GM19043 (cell line): ENCODE results near the gene MUC6.

Experiments used
- ATAC-seq: cut with Tn5 transposase; IDR thresholded peaks from one replicate; pipeline ENCODE4 v1.9.1; 2021; ENCODE audit warnings: low read depth; ENCODE audit not compliant: unreplicated experiment

Gene MUC6

DNA sequence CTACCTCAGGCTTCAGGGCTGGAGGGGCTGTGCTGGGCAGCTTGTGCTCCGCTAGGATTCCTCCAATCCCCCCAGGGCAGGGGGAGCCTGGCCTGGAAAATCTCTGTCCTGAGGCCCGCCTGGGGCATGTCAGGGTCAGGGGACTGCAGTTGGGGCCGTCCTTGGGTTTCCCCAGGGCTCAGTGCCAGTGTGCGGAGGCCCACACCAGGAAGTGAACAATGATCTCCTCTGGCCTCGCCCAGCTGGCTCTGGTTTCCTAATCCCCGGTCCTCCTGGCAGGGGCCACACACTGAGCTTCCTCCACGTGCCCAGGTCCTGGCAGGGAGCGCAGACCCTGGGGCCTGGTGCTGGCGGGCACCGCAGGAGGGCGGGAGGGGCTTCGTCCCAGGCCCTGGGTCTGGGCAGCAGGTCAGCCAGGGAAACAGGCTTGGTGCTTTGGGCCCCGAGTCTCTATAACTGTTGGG, 36.8 kb upstream of the MUC6 start:
- no peak for ATAC-seq

DNA sequence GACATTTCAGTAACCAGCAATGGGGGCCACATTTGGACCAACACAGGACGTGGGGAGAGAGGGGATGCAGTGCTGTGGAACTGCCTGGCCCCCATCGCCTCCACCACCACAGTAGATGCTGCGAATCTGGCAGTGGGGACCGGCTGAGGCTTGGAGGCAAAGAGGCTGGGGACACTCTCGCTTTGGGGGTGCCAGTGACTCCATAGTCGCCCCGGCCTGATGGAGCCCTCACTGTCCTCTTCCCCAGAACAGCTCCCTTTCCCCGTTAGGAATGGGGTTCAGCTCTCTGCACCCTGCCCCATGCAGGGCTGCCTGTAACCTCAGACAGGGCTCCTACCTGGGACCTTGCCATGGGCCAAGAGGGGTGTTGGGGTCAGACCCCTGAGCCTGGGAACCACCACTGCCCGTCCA, 36.3 kb upstream of the MUC6 start:
- no peak for ATAC-seq

DNA sequence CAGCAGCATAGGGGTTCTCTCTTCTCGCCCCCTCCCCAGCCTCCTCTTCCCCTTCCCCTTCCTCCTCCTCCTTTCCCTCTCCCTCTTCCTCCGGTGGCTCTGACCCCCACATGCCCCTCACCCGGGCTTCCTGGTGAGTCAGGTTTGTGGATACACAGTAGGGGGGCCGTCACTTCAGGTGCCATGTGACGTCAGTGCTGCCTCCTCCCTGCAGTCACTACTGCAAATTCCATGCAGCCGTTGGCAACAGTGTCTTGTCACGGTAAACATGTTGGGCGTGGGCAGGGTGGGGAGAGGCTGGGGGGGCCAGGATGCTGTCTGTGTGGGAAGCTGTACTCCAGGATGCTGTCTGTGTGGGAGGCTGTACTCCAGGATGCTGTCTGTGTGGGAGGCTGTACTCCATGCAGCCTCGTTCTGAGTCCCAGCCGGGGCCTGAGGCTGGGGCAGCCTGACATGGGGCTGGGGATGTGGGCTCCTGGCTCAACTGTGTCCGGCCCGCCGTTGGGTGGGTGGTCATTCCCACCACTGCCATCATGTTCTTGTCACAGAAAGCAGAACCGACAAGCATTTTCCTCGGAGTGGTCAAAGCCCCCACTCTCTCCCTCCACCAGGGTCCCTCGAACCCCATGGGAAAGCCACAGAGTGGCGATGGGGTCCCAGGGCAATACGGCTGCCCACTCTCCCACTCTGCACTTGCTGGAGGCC, 35.8 kb upstream of the MUC6 start:
- ATAC-seq: no peak

DNA sequence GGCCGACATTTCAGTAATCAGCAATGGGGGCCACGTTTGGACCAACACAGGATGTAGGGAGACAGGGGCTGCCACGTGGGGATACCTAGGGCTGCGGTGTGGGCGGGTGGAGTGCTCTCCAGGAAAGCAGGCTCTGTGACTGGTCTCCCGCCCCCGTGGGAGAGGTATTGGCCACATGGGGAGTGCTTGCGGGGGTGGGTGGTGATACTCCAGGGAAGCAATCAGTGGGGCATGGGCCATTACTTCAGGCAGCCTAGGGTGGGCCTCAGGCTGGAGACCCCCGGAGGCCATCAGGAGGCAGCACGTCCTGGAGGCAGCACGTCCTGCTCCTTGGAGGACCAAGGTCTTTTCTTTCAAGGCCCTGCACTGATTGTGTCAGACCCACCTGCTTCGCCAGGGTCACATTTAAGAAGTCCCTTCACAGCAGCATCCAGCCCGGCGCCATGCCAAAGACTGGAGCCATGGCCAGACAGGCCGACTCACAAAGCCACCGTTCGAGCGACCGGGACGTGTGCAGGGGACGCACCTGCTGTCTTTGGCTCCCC, 35.1 kb upstream of the MUC6 start:
- ATAC-seq: no peak

DNA sequence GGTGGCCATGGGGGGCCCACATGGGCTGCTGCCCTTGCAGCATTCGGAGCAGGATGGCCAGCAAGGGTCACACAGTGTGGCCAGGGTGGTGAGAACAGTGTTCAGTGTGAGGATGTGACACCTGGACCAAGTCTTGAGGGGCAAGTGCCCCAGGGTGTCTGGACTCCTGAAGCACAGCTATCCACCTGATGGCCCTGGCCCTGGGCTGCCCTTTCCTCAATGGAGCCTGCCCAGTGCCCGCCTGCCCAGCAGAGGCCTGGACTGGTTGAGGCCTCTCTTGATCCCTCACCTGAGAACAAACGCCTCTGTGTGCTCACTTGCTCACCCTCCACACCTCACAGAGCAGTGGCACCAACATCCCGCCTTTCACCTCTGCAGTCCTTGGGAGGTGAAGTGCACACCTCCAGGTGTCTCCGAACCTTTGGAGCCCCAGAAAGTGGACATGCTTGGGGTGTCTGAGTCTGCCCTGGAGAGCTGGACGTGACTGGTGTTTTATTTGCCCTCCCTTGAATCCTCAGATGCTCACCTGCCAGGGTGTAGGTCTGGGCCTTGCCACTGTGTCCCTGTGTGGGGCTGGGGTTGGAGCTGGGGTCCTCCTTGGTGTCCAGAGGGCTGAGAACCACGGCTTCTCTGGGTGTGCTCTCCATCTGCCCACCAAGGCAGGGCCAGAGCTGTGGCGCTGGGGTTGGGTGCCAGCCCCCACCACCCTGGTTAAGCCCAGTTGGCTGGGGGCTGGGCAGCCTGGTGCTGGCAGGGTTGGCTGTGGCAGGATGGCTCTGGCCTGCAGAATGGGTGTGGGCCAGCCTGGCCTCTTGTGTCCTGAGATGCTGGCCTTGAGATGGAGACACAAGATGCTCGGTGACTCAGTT, 34.3 kb upstream of the MUC6 start:
- no peak for ATAC-seq

DNA sequence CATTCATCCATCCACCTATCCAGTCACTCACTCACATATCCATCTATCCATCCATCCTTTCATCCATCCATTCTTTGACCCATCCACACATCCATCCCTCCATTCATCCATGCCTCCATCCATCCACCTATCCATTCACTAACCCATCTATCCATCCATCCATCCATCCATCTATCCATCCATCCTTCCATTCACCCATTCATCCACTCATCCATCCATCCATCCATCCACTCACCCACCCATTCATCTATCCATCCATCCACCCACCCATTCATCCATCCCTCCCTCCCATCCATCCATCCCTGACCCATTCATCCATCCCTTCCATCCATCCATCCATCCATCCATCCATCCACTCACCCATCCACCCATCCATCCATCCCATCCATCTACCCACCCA, 33.2 kb upstream of the MUC6 start:
- ATAC-seq: no peak

DNA sequence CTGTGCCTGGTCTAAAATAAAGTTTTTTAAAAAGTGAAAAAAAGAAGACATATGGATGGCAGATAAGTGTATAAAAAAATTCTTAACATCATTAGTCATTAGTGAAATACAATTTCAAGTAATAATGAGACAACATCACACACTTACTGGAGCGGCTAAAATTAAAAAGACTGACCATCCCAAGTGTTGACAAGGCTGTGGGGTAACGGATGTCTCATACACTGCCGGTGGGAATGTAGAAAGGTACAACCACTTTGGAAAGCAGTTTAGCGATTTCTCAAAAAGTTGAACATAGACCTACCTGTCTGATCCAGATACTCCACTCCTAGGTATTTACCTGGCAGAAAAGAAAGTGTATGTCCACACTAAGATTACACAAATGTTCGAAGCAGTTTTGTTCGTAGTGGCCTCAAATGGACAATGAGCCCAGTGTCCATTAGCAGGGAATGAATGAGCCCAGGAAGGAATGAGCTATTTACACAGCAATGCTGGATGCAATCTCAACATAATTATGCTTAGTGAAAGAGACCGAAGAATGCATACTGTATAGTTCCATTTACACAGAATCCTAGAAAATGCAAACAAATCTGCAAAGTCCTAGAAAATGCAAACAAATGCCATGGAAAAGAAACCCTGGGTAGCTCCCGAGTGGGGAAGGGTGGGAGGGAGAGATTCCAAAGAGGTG, 31.4 kb upstream of the MUC6 start:
- ATAC-seq: no peak

DNA sequence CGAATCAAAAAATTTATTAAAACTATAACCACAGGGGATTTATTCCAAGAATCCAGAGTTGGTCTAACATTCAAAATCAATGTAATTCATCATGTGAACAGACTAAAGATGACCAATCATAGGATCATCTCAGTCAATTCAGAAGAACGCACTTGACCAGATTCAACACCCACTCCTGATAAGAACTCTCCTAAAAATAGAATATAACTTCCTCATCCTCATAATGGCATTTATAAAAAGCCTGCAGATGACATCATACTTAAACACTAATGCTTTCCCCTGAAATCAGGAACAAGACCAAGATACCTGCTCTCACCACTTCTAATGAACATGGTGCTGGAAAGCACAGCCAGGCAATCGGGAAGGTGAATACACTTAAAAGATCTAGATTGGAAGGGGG, 27.6 kb upstream of the MUC6 start:
- no peak for ATAC-seq

DNA sequence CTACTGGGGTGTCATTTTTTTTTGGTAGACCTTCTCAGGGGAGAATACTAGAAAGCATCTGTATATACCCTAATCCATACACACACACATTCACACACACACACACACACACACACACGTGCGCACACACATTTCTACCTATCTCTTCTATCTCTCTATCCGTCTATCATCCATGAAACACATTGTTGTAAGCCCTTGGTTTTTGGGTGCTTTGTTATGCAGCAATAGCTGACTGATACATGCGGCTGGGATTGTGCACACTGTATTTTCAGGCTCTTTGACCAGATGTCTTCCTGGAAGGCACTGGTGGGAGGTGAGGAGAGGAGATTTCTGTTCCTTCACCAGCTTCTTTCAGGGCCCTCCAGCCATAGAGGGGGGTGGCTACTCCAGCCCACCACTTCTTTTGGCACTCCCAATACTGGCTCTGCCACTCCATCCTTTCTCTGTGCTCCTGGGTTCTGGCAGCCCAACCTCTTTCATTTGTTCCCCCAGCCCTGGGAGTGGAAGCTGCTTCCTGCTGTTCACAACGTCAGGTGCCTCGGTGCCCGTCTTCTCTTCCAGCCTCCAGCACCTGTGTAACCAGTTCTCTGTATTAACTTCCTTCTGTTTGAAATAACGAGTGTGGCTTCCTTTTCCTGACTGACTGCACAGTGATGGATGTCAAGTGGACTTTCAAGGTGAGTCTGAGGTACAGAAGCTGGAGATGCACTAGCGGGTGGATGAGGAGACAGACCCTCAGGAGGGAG, 25.7 kb upstream of the MUC6 start:
- no peak for ATAC-seq

DNA sequence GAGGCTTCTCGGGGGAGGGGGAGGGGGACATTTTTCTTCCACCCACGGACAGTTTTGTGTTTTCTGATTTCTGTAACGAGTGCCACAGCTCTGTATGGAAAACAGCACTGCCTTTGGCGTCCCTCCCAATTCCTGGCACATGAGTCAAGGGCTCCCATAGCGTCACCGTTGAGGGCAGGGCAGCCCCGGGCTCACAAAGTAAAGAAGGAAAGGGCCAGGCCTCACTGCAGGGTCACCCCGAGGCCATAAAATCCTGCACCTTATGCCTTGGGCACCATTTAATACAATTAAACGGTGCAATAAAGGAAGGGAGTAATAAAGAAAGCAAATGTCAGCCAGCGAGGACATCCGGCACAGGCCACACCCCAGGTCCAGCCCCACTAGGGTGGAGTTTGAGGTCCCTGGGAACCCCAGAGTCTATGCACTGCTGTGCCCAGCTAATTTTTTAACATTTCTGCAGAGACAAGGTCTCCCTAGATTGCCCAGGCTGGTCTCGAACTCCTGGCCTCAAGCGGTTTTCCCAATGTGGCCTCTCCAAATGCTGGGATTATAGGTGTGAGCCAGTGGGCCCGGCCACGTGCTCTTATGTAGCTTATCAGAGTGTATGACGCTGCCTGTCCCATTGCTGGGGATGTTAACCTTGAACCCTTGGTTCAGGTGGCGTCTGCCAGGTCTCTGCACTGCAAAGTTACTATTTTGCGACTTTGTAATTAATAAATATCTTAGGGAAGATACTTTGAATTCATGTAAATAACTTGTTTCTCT, 24.5 kb upstream of the MUC6 start:
- no peak for ATAC-seq

DNA sequence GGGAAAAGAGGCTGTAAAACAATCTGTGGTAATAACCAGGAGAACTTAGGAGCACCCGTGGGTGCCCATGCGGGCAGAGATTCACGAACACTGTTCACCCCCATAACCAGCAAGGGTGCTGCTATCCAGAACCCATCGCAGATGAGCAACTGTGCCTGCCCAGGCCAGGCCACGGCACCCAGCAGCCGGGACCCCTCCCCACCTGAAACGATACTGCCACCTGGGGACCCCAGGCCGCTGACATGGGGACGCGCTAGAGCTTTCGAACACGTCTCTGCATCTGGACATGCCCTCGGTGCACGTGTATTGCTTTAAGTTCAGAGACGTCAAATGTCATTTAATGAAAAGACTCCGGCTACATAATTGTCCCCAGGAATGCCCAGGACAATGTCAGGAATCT, 23.9 kb upstream of the MUC6 start:
- no peak for ATAC-seq

DNA sequence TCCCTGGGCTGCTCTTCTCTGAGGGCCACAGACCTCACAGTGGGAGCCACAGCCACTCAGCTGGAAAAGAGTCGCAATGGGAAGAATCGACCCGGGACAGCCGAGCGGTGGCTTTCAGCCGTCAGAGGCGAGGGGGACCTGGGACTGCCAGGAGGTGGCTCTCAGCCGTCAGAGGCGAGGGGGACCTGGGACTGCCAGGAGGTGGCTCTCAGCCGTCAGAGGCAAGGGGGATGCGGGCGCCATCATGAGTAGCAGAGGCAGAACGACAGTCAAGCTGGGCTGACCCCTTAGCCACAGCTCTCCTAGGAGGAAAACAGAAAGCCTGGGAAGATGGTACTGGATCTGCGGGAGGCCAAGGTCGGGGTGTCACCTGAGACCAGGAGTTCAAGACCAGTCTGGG, 23.2 kb upstream of the MUC6 start:
- no peak for ATAC-seq

DNA sequence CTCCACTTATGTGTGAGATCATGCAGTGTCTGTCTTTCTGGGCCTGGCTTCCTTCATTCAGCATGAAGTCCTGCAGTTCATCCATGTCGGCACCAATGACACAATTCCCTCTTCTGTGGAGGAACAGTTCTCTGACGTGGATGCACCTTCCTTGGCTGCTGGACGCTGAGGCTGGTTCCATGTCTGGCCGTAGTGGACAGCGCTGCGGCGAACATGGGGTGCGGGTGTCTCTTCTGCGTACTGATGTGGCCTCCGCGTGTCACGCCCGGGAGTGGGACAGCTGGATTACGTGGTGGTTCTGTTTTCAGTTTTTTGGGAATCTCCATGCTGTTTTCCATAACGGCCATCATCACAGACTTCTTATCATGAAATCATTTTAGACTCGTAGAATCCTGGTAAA, 21.3 kb upstream of the MUC6 start:
- no peak for ATAC-seq

DNA sequence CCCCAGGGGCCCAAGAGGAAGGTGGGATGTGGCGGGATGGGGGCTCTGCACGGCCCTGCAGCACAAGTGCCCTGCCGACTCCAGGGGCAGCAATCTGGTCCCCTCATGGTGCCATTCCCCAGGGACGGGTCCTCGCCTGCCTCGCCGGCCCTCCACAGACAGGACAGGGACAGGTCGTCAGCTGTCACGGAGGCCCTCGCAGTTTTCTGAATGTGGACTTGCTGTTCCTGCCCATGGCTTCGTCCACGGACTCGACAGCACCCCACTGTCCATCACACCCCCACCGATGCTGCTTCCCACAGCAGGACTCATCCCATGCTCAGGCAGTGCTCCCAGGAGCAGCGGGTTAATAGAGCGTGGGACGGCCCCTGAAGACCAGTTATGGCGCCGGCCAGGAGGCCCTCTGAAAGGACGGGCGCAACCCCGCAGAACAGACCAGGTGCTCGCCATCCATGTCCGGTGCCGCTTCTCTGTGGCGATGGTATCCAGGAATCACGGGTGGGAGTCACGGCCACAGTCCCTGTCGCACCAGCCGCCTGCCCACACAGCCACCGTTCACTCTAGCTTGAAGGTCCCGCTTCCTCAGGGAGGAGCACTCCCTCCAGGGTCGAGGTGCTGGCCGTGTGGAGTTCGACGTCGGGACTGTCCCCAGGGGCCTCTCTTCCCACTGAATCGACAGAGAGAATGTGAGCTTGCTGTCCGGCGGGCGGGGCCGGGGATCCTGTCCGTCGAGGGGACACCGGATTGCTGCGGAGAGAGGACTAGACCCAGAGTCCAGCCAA, 19.7 kb upstream of the MUC6 start:
- ATAC-seq: no peak

DNA sequence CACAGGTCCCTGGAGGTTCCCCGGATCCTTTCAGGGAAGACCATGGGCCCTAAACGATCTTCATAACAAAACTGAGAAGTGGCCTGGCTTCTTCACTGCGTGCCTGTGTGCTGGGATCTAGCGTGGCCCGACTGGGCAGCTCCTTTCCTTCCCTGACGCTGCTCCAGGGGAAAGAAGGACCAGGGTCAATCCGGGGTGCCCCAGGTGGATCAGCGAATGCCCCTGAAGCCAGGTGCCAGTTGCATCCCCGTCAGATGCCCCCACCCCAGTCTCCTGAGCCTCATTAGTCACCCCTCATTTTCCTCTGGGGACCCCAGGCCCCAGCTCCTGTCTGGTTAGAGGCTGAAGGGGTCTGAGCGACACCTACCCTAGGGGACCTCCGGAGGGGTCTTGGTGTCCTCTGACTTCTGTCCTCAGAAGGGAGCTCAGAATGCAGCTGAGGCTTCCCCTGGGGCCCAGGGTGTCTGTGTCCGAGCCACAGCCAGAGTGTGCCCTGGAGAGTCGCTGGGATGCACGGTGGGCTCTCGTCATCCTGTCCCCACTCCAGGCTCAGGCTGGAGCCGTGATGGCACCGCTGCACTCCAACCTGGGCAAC, 18.7 kb upstream of the MUC6 start:
- no peak for ATAC-seq

DNA sequence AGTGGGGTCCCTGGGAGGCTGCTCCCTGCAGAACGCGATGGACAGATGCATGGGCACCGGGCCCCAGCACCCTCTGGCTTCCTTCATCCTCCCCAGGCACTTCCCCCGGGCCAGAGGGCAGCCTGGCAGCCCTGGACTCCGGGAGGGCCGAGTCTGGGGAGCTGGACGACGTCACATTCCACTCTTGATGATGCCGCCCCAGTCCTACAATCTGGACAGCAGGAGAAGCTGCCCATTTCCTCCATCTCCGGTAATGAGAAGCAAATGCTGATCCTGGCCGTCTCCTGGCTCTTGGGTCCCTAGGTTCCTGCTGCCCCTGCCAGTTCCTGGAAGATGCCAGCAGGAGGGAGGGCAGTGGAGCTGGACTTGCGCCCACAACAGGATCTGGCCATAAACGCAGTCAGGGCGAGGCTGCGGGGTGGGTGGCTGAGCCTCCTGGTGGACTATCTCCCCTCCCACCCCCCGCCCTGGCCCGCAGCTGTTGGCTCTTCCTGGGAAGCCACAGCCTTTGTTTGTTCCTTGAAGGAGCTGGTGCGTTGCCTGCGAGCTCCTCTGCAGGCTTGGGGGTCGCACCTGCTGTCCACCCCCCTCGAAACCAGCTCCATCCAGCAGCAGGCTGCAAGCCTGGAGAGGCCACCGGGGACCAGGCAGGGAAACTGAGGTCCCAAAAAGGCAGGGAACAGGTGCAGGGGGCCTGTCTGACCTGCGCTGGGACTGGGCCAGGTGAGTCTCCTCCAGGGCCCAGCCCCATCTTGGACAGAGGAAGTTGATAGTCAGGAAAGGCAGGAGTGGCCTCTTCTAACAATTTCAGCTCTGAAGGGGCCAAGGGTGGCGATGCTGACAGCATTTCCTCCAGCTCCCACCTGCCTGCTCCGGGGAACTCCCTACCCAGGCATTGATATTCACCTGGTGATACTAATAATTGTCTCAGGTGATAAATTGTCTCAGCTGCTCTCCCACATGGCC, 17.9 kb upstream of the MUC6 start:
- no peak for ATAC-seq

DNA sequence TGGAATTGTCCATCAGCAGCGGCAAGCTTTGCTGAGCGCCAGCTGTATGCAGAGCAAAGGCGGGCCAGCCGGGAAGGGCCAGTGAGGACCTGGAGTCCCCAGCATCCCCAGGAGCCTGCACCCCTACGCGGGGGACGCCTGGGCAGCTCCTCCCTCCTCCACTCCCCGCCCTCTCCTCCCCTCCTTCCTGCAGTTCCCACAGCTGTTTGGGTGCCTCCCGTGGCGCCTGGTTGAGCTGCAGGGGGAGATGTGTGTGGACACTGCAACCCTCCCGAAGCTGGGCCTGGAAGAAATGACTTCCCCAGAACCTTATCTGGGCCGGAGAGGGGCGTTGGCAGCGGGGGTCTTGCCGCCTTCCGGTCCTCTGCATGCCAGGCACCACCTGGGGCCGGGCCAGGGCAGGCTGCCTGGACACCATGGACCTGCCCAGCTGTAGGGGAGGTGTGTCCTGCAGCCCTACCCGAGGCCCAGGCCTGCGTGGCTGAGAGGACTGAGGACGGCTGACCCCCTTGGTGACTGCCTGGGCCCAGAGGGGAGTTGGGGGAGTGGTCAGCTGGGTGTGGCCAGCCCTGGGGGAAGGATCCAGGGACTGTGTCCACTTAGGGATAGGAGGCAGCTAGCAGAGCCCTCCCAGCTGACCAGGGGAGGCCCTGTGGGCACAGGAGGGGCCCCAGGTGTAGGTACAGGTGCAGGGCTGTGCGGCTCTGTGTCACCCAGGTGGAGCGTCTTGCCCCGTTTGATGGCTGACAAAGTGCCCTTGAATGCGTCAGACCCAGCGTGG, 16.8 kb upstream of the MUC6 start:
- ATAC-seq: no peak
